ENCODE results near the gene RHOB.

DNA sequence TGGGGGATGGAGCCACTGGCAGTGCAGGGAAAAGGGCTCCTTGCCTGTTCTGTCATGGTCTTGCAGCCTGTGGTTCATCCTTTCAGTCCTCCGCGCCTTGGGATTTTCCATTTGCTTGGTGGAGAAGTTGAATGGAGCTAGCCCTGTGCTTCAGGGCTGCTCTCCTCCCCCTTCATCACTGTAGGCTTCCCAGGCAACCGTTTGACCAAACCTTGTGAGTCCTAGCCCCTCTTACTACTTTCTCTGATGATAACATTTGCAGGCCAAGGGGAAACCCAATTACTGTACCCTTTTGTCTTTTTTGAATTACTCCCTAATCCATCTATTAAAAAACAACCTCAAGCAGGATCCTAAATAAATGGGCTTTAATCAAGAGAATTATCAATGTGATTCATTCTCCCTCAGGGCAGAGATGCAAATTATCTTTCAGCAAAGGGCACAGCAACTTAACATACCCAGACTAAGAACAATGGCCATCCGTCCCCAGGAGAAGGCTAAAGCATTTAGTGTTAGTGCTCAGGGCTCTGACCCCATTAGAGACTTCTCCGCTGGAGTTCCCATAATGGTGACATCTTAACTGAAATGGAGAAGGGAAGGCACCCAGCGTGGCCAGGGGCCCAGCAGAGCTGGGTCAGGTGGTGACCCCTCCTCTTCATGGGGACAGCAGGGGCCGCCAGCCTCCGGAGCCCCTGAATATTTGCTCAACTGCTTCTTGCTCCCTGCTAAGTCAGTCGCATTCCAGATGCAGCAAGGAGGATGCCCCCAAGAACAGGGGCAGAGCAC is 40.7 kb downstream of the RHOB start:
- TF ChIP-seq POLR2A (IDR thresholded peaks at IDR 0.05; ENCODE audit: low read length) (no peak), GATA1 (IDR thresholded peaks at IDR 0.05; ENCODE audit: low read depth, low read length) (no peak)
